GM12878 (cell line): ENCODE measurements around the gene ZC3H6. TPM values are rescaled to one million over a fixed set of nuclear protein-coding genes. Genes with fewer than 3 reads are reported as not detected.

Experiments
- HDAC6 ChIP-seq: fragments of 200-600 bp; sonication (generic); IDR thresholded peaks from one replicate; pipeline ENCODE4 v1.8.0; 2017; ENCODE audit warnings: antibody characterized with exemption; ENCODE audit not compliant: unreplicated experiment
- IKZF1 ChIP-seq: fragments of 450-650 bp; conservative IDR thresholded peaks from 2 replicates; pipeline ENCODE4 v1.6.1; 2017; ENCODE audit warnings: antibody characterized with exemption, mild to moderate bottlenecking
- MTA3 ChIP-seq: IDR thresholded peaks from 2 replicates; pipeline ENCODE4 v1.6.1; 2012; ENCODE audit warnings: low read length, inconsistent platforms, borderline replicate concordance
- NFYB ChIP-seq: IDR thresholded peaks from 2 replicates; pipeline ENCODE4 v1.6.1; 2011; ENCODE audit warnings: low read depth, mild to moderate bottlenecking, low read length, improper control_type of control experiment, moderate library complexity; ENCODE audit not compliant: insufficient read depth
- TARDBP ChIP-seq: IDR thresholded peaks from 2 replicates; pipeline ENCODE4 v1.6.1; 2016; ENCODE audit warnings: borderline replicate concordance
- TBL1XR1 ChIP-seq: IDR thresholded peaks from 2 replicates; pipeline ENCODE4 v1.6.1; 2012; ENCODE audit warnings: low read depth, low read length, improper control_type of control experiment
- ZNF24 ChIP-seq: fragments of 450-650 bp; IDR thresholded peaks from 2 replicates; pipeline ENCODE4 v1.6.1; 2017; ENCODE audit warnings: antibody characterized with exemption, mild to moderate bottlenecking
- ZSCAN29 ChIP-seq: fragments of 450-650 bp; IDR thresholded peaks from 2 replicates; pipeline ENCODE4 v1.6.1; 2017; ENCODE audit warnings: mild to moderate bottlenecking, moderate library complexity
- polyA plus RNA-seq, 11 experiments: library from polyadenylated mRNA; depleted of rRNA in 4 of 11; unstranded in 6 of 11; stranded (reverse) in 5 of 11; fragments of >200 nt; fragmentation: Nextera tagmentation in 4 of 11; fragmentation: Illumina TruSeq in 1 of 11; extraction: Ambion mirVana in 4 of 11; extraction: Trizol in 1 of 11; gene quantifications; 1 replicate in 1 of 11; 2 replicates in 10 of 11; pipeline versions ENCODE4 v1.2.1 to v1.2.3, GENCODE V29; 2011 to 2016; ENCODE audit warnings: inconsistent platforms in 2 of 11, missing spikeins in 2 of 11, low read depth in 1 of 11
- total RNA-seq, 4 experiments: library from RNA; depleted of rRNA in 3 of 4; stranded (reverse); fragments of >200 nt in 3 of 4; fragmentation: Illumina TruSeq in 1 of 4; extraction: Trizol in 1 of 4; gene quantifications; 2 replicates each; pipeline versions ENCODE4 v1.2.1 to v1.2.3, GENCODE V29; 2013 to 2021
- TF ChIP-seq, protein P1 (sequence below): fragments of 450-650 bp; IDR thresholded peaks from 2 replicates; pipeline ENCODE4 v1.6.1; 2017; ENCODE audit warnings: mild to moderate bottlenecking, moderate library complexity
- TF ChIP-seq, protein P2 (sequence below): fragments of 450-650 bp; formaldehyde crosslinking; IDR thresholded peaks from 2 replicates; pipeline ENCODE4 v1.4.0; 2020; ENCODE audit warnings: mild to moderate bottlenecking, moderate library complexity
- TF ChIP-seq, protein P3 (sequence below): fragments of 450-650 bp; conservative IDR thresholded peaks from 2 replicates; pipeline ENCODE4 v1.6.1; 2017; ENCODE audit warnings: mild to moderate bottlenecking, moderate library complexity
- TF ChIP-seq, protein P4 (sequence below): fragments of 450-650 bp; IDR thresholded peaks from 2 replicates; pipeline ENCODE4 v1.6.1; 2017; ENCODE audit warnings: antibody characterized with exemption, mild to moderate bottlenecking, moderate library complexity

The ZC3H6 gene
- total and polyA plus RNA-seq, 10 of the 15 experiments (the other 5 are each of a cell fraction or from before 2014, with no cell fraction given) = 0.53 to 4.7 (median 1.9) TPM

DNA sequence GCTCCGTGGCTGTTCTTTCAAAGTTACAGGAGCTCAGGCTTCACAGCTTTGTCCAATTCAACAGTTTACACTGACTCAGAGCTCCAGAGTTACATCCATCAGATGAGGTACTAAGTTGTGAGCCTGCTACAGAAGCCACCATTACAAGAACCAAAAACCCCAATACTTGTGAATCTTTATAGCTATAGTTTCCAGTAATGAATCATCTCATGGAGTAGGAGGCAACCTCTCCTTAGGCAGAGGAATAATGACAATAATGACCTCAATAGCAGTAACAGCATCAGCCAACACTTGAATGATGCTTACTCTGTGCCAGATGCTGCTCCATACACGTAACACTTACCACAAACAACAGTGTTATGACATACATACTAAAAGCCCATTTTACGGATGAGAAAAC is 24.1 kb upstream of the ZC3H6 start (continued):
- TF ChIP-seq, protein P1, sequence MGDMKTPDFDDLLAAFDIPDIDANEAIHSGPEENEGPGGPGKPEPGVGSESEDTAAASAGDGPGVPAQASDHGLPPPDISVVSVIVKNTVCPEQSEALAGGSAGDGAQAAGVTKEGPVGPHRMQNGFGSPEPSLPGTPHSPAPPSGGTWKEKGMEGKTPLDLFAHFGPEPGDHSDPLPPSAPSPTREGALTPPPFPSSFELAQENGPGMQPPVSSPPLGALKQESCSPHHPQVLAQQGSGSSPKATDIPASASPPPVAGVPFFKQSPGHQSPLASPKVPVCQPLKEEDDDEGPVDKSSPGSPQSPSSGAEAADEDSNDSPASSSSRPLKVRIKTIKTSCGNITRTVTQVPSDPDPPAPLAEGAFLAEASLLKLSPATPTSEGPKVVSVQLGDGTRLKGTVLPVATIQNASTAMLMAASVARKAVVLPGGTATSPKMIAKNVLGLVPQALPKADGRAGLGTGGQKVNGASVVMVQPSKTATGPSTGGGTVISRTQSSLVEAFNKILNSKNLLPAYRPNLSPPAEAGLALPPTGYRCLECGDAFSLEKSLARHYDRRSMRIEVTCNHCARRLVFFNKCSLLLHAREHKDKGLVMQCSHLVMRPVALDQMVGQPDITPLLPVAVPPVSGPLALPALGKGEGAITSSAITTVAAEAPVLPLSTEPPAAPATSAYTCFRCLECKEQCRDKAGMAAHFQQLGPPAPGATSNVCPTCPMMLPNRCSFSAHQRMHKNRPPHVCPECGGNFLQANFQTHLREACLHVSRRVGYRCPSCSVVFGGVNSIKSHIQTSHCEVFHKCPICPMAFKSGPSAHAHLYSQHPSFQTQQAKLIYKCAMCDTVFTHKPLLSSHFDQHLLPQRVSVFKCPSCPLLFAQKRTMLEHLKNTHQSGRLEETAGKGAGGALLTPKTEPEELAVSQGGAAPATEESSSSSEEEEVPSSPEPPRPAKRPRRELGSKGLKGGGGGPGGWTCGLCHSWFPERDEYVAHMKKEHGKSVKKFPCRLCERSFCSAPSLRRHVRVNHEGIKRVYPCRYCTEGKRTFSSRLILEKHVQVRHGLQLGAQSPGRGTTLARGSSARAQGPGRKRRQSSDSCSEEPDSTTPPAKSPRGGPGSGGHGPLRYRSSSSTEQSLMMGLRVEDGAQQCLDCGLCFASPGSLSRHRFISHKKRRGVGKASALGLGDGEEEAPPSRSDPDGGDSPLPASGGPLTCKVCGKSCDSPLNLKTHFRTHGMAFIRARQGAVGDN = no peak
- TF ChIP-seq ZNF24 (no peak), MTA3 (no peak), ZSCAN29 (no peak), NFYB (no peak), TBL1XR1 (no peak), IKZF1 (no peak), HDAC6 (no peak), TARDBP (no peak)
- TF ChIP-seq, protein P2, sequence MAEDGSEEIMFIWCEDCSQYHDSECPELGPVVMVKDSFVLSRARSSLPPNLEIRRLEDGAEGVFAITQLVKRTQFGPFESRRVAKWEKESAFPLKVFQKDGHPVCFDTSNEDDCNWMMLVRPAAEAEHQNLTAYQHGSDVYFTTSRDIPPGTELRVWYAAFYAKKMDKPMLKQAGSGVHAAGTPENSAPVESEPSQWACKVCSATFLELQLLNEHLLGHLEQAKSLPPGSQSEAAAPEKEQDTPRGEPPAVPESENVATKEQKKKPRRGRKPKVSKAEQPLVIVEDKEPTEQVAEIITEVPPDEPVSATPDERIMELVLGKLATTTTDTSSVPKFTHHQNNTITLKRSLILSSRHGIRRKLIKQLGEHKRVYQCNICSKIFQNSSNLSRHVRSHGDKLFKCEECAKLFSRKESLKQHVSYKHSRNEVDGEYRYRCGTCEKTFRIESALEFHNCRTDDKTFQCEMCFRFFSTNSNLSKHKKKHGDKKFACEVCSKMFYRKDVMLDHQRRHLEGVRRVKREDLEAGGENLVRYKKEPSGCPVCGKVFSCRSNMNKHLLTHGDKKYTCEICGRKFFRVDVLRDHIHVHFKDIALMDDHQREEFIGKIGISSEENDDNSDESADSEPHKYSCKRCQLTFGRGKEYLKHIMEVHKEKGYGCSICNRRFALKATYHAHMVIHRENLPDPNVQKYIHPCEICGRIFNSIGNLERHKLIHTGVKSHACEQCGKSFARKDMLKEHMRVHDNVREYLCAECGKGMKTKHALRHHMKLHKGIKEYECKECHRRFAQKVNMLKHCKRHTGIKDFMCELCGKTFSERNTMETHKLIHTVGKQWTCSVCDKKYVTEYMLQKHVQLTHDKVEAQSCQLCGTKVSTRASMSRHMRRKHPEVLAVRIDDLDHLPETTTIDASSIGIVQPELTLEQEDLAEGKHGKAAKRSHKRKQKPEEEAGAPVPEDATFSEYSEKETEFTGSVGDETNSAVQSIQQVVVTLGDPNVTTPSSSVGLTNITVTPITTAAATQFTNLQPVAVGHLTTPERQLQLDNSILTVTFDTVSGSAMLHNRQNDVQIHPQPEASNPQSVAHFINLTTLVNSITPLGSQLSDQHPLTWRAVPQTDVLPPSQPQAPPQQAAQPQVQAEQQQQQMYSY (CRISPR knock-in tag) = no peak
- TF ChIP-seq, protein P3, sequence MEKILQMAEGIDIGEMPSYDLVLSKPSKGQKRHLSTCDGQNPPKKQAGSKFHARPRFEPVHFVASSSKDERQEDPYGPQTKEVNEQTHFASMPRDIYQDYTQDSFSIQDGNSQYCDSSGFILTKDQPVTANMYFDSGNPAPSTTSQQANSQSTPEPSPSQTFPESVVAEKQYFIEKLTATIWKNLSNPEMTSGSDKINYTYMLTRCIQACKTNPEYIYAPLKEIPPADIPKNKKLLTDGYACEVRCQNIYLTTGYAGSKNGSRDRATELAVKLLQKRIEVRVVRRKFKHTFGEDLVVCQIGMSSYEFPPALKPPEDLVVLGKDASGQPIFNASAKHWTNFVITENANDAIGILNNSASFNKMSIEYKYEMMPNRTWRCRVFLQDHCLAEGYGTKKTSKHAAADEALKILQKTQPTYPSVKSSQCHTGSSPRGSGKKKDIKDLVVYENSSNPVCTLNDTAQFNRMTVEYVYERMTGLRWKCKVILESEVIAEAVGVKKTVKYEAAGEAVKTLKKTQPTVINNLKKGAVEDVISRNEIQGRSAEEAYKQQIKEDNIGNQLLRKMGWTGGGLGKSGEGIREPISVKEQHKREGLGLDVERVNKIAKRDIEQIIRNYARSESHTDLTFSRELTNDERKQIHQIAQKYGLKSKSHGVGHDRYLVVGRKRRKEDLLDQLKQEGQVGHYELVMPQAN = no peak
- TF ChIP-seq, protein P4, sequence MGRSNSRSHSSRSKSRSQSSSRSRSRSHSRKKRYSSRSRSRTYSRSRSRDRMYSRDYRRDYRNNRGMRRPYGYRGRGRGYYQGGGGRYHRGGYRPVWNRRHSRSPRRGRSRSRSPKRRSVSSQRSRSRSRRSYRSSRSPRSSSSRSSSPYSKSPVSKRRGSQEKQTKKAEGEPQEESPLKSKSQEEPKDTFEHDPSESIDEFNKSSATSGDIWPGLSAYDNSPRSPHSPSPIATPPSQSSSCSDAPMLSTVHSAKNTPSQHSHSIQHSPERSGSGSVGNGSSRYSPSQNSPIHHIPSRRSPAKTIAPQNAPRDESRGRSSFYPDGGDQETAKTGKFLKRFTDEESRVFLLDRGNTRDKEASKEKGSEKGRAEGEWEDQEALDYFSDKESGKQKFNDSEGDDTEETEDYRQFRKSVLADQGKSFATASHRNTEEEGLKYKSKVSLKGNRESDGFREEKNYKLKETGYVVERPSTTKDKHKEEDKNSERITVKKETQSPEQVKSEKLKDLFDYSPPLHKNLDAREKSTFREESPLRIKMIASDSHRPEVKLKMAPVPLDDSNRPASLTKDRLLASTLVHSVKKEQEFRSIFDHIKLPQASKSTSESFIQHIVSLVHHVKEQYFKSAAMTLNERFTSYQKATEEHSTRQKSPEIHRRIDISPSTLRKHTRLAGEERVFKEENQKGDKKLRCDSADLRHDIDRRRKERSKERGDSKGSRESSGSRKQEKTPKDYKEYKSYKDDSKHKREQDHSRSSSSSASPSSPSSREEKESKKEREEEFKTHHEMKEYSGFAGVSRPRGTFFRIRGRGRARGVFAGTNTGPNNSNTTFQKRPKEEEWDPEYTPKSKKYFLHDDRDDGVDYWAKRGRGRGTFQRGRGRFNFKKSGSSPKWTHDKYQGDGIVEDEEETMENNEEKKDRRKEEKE = no peak
